Fibroblast of skin of scalp (primary cell): ENCODE results near the gene IGFALS.

Experiments
- DNase-seq: peaks from one replicate; pipeline ENCODE4 v3.0.0-alpha.2; 2013

IGFALS gene

GRCh38 chr16:1789643-1790045, 3.9 kb downstream of the IGFALS start:
- DNase-seq: no peak

- DNase-seq: no peak
These were observed 4.8 kb downstream of the IGFALS start for GRCh38 chr16:1788708-1789100.

GRCh38 chr16:1788095-1788707, 5.3 kb downstream of the IGFALS start:
- no peak for DNase-seq

GRCh38 chr16:1787322-1788094, 6.0 kb downstream of the IGFALS start:
- no peak for DNase-seq

- no peak for DNase-seq
These were observed 6.5 kb downstream of the IGFALS start for GRCh38 chr16:1787056-1787321.

- DNase-seq: no peak
These were observed 7.1 kb downstream of the IGFALS start for GRCh38 chr16:1786242-1787055.

GRCh38 chr16:1785846-1786170, 7.7 kb downstream of the IGFALS start:
- no peak for DNase-seq

GRCh38 chr16:1784977-1785845, 8.3 kb downstream of the IGFALS start:
- no peak for DNase-seq

- peak; percentile 100 for DNase-seq
These were observed 10.9 kb downstream of the IGFALS start, which contains the start of the genes NUBP2 and SPSB3 for GRCh38 chr16:1782408-1783264. Gene NUBP2 (plus strand): TSS chr16:1782960. CDS start chr16:1783021, 61 bp downstream. Gene SPSB3 (minus strand): TSS chr16:1782571. CDS start chr16:1781483, 1,088 bp downstream.

GRCh38 chr16:1781758-1782407, 11.6 kb downstream of the IGFALS start:
- no peak for DNase-seq

GRCh38 chr16:1781254-1781653, 12.3 kb downstream of the IGFALS start:
- no peak for DNase-seq

GRCh38 chr16:1780677-1781072, 12.8 kb downstream of the IGFALS start:
- no peak for DNase-seq

GRCh38 chr16:1779741-1780676, 13.5 kb downstream of the IGFALS start:
- DNase-seq: no peak

GRCh38 chr16:1779234-1779701, 14.2 kb downstream of the IGFALS start:
- DNase-seq: no peak

- peak; percentile 14 for DNase-seq
These were observed 15.0 kb downstream of the IGFALS start for GRCh38 chr16:1778200-1779179.

GRCh38 chr16:1777375-1778199, 15.9 kb downstream of the IGFALS start:
- no peak for DNase-seq

- DNase-seq: no peak
These were observed 16.5 kb downstream of the IGFALS start for GRCh38 chr16:1776991-1777374.

GRCh38 chr16:1776672-1776955, 16.9 kb downstream of the IGFALS start:
- no peak for DNase-seq
